Right atrium auricular region (tissue), 2 donors: ENCODE results near the gene NAGK. TPM values are rescaled to one million over a fixed set of nuclear protein-coding genes. Genes with fewer than 3 reads are reported as not detected.
"Not testable (repeated sequence)": the region's sequence is repeated elsewhere in the genome, so short reads cannot be mapped to it uniquely, and the experiment has no call there.

Experiments used
- DNase-seq: peaks from one replicate; pipeline ENCODE4 v3.0.0-alpha.2; 2019; ENCODE audit warnings: low spot score
- H3K27ac ChIP-seq, 2 donors: fragments of 200-600 bp; sonication (generic); 1 replicate in 1 of 2; 2 replicates in 1 of 2; pipeline ENCODE4 v1.5.1; 2016 to 2019
- H3K27me3 ChIP-seq, 2 donors: fragments of 200-600 bp; sonication (generic); one replicate each; pipeline versions ENCODE4 v1.5.1 to v1.6.0; 2017 to 2019
- H3K36me3 ChIP-seq: fragments of 200-600 bp; sonication (generic); one replicate; pipeline ENCODE4 v1.5.1; 2016
- H3K4me1 ChIP-seq, 2 donors: fragments of 200-600 bp; sonication (generic); one replicate each; pipeline versions ENCODE4 v1.5.1 to v1.6.0; 2017 to 2019
- H3K4me3 ChIP-seq, 2 donors: fragments of 200-600 bp; sonication (generic); 1 replicate in 1 of 2; 2 replicates in 1 of 2; pipeline ENCODE4 v1.5.1; 2017 to 2019; ENCODE audit warnings: mild to moderate bottlenecking in 1 of 2, moderate library complexity in 1 of 2
- H3K9me3 ChIP-seq, 2 donors: fragments of 200-600 bp; sonication (generic); one replicate each; pipeline ENCODE4 v1.5.1; 2019
- CTCF ChIP-seq, 2 donors: fragments of 200-600 bp; sonication (generic); IDR thresholded peaks; one replicate each; pipeline ENCODE4 v1.5.1; 2019; ENCODE audit warnings: antibody characterized with exemption in 2 of 2
- total RNA-seq, 2 donors: library from RNA; depleted of rRNA; stranded (reverse); fragments of >200 nt; gene quantifications; one replicate each; pipeline ENCODE4 v1.1.0, GENCODE V29; 2016

The NAGK gene
- total RNA-seq, 2 donors from 2014 or later: 30.4 to 45.5 TPM

GRCh38 chr2:71092491-71093260 lies 24.2 kb downstream of the NAGK start:
- not testable (repeated sequence) for DNase-seq, H3K36me3 ChIP-seq, H3K4me3 ChIP-seq, H3K9me3 ChIP-seq, H3K27me3 ChIP-seq, H3K27ac ChIP-seq, H3K4me1 ChIP-seq

- Histone ChIP-seq H3K27ac (no peak overlapping the region), H3K36me3 (no peaks in the 10 kb centered on the region), H3K4me3 (no peak overlapping the region), H3K27me3 (no peaks in the 10 kb centered on the region), H3K4me1 (no peaks in the 10 kb centered on the region), H3K9me3 (no peaks in the 10 kb centered on the region)
- DNase-seq: peak; percentile 69
- TF ChIP-seq CTCF (IDR thresholded peaks at IDR 0.05): peak; percentile 46 to 71
Observed at GRCh38 chr2:71100195-71100964, 31.9 kb downstream of the NAGK start.

GRCh38 chr2:71101656-71102055 lies 33.2 kb downstream of the NAGK start:
- TF ChIP-seq CTCF (IDR thresholded peaks at IDR 0.05): no peak
- DNase-seq: no peak
- Histone ChIP-seq H3K27me3 (no peaks in the 10 kb centered on the region), H3K27ac (no peak overlapping the region), H3K9me3 (no peaks in the 10 kb centered on the region), H3K4me3 (no peak overlapping the region), H3K4me1 (no peaks in the 10 kb centered on the region), H3K36me3 (no peaks in the 10 kb centered on the region)

GRCh38 chr2:71102981-71103681 lies 34.7 kb downstream of the NAGK start:
- Histone ChIP-seq H3K27me3 (no peaks in the 10 kb centered on the region), H3K9me3 (no peaks in the 10 kb centered on the region), H3K4me3 (no peak overlapping the region), H3K27ac (no peak overlapping the region), H3K4me1 (no peaks in the 10 kb centered on the region), H3K36me3 (no peaks in the 10 kb centered on the region)
- DNase-seq: no peak
- no peak for TF ChIP-seq CTCF (IDR thresholded peaks at IDR 0.05)

GRCh38 chr2:71103809-71104208 lies 35.4 kb downstream of the NAGK start:
- no peaks in the 10 kb centered on the region for H3K9me3 ChIP-seq

GRCh38 chr2:71106463-71106862 lies 38.0 kb downstream of the NAGK start:
- not testable (repeated sequence) for H3K9me3 ChIP-seq, H3K36me3 ChIP-seq, H3K27ac ChIP-seq, H3K27me3 ChIP-seq, H3K4me3 ChIP-seq, DNase-seq, H3K4me1 ChIP-seq

More at GRCh38 chr2:71103809-71104208, 35.4 kb downstream of the NAGK start:
- TF ChIP-seq CTCF (IDR thresholded peaks at IDR 0.05): no peak
- no peaks in the 10 kb centered on the region for H3K27me3 ChIP-seq
- no peak overlapping the region for H3K27ac ChIP-seq
- H3K36me3 ChIP-seq: peaks cover 1% of the 10 kb centered on the region
- H3K4me3 ChIP-seq: no peak overlapping the region
- no peak for DNase-seq
- no peaks in the 10 kb centered on the region for H3K4me1 ChIP-seq
